IPS-15b (cell line): ENCODE data around the gene PRSS50.
"Not testable (repeated sequence)": the region's sequence is repeated elsewhere in the genome, so short reads cannot be mapped to it uniquely, and the experiment has no call there.

Source experiments
- H3K27me3 ChIP-seq: one replicate; pipeline ENCODE4 v1.6.1; 2013; ENCODE audit warnings: low read length; ENCODE audit not compliant: control insufficient read depth, insufficient read depth
- H3K36me3 ChIP-seq: one replicate; pipeline ENCODE4 v1.6.1; 2013; ENCODE audit warnings: low read length; ENCODE audit not compliant: control insufficient read depth, insufficient read depth
- H3K4me1 ChIP-seq: one replicate; pipeline ENCODE4 v1.6.1; 2013; ENCODE audit warnings: mild to moderate bottlenecking, low read length; ENCODE audit not compliant: control insufficient read depth, insufficient read depth
- H3K4me3 ChIP-seq: one replicate; pipeline ENCODE4 v1.5.1; 2013; ENCODE audit warnings: low read depth, low read length
- H3K9ac ChIP-seq: one replicate; pipeline ENCODE4 v1.6.1; 2013; ENCODE audit warnings: low read depth, mild to moderate bottlenecking, low read length
- H3K9me3 ChIP-seq: one replicate; pipeline ENCODE4 v1.6.1; 2013; ENCODE audit warnings: mild to moderate bottlenecking, low read length; ENCODE audit not compliant: control insufficient read depth, insufficient read depth

Gene PRSS50

DNA sequence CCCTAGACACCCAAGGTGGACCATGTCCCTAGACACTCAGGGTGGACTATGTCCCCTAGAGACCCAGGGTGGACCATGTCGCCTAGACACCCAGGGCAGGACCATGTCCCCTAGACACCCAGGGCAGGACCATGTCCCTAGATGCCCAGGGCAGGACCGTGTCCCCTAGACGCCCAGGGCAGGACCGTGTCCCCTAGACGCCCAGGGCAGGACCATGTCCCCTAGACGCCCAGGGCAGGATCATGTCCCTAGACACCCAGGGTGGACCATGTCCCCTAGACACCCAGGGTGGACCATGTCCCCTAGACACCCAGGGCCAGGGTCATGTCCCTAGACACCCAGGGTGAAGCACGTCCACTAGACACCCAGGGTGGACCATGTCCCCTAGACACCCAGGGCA is 13.3 kb downstream of the PRSS50 start:
- not testable (repeated sequence) for H3K9ac ChIP-seq, H3K4me3 ChIP-seq, H3K9me3 ChIP-seq, H3K36me3 ChIP-seq, H3K4me1 ChIP-seq
- H3K27me3 ChIP-seq, result peaks cover 21% of the 10 kb centered on the region

DNA sequence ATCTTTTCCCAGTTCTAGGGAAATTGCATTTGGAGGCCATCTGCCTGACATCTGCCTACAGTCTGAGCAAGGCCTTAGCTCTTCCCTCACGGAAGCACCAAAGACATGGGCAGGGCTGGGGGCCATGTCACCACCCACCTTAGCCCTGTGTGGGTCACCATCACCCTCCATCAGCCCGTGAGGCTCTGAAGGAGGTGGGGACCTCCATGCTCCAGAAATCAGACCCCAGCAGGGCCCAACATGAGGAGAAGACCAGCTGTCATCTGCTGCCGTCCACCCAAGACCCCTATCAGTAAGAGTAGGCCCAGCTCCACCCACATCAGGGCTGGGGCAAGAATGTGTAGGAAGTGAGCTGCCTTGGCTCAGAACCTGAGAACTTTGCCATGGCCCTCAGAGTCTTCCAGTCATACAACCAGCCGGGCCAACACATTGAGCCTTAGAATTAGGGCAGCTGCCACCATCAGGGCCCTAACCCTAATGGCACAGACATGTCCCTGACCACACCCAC is 14.6 kb downstream of the PRSS50 start:
- peaks cover 21% of the 10 kb centered on the region for H3K27me3 ChIP-seq
- H3K4me3 ChIP-seq, result no peak overlapping the region
- peaks cover 4% of the 10 kb centered on the region for H3K4me1 ChIP-seq
- H3K9ac ChIP-seq, result no peak overlapping the region
- H3K36me3 ChIP-seq, result no peaks in the 10 kb centered on the region
- no peaks in the 10 kb centered on the region for H3K9me3 ChIP-seq

DNA sequence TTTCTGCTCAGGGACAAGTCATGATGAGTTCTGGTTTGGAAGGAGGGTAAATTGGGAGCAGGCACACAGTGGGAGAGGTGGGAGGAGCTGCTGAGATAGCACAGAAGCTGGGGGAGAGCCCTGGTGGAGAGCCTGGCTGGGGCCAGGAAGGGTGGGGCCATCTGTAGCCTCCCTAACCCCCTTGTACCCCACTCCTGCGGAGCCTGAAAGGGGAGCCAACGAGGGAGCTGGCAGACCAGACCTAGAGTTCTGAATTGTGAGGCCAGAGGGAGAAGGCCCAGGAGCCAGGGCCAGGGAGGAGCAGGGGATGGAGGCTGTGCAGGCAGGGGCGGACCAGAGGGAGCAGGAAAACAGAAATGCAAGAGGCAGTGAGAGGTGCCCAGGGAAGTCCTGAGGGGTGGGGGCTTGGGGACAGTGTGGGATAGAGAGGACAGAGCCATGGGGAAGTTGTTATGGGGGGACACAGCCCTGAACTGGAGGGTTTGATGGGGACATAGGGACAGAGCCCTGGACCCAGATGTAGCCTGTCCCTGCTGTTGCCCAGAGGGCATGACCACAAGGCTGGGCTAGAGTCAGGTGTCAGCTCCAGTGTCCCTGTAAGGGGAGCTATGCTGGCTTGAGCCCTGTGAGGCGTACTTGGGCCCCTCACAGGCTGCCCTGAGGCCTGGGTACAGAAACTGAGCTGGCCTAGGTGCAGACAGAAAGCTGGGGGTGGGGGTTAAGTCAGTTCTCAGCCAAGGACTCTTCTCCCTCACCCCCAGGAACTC is 15.2 kb downstream of the PRSS50 start:
- H3K9ac ChIP-seq, result no peak overlapping the region
- peaks cover 21% of the 10 kb centered on the region for H3K27me3 ChIP-seq
- no peaks in the 10 kb centered on the region for H3K36me3 ChIP-seq
- peaks cover 4% of the 10 kb centered on the region for H3K4me1 ChIP-seq
- no peaks in the 10 kb centered on the region for H3K9me3 ChIP-seq
- no peak overlapping the region for H3K4me3 ChIP-seq

DNA sequence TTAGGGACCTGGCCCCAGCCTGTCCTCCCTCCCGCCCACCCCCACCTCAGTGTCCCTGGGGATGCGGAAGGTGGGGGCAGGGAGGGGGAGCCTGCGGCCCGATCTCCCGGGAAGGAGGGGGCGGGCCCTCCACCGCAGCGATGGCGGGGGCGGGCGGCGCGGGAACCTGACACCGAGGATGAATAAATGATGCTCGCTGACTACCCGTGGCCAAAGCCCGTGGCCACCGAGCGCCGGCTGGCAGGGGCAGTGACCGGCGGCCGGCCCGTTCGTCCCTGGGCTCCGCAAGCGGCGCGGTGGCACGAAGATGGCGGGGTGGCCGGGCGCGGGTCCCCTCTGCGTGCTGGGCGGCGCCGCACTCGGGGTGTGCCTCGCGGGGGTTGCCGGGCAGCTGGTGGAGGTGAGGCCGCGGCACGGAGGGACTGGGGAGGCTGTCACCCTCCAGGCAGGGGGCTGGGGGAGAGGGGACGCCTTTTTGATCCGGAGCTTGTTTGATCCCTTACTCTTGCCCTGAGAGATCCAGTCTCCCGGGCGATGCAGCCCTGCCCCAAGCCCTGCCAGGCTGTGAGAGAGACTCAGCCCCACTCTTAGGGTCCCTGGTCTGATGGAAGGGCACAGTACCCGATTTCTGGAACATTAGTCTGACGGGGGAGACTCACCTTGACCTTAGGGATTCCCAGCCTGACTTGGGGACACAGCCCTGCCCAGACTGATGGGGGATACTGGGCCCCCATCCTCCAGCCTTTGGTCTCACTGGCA is 16.3 kb downstream of the PRSS50 start, which contains the start of gene TMIE:
Gene TMIE, plus strand, starts transcription at position 212 of the 759 bp plus-strand sequence. Its CDS starts 96 bp downstream, at position 308.
- Histone ChIP-seq H3K9me3 (no peaks in the 10 kb centered on the region), H3K4me3 (no peak within 1 kb of the TSS), H3K4me1 (peaks cover 4% of the 10 kb centered on the region), H3K9ac (no peak within 1 kb of the TSS), H3K27me3 (peaks cover 21% of the 10 kb centered on the region), H3K36me3 (no peaks in the 10 kb centered on the region)

- Histone ChIP-seq H3K4me3 (no peak overlapping the region), H3K4me1 (peaks cover 4% of the 10 kb centered on the region), H3K27me3 (peaks cover 21% of the 10 kb centered on the region), H3K9ac (no peak overlapping the region), H3K9me3 (no peaks in the 10 kb centered on the region), H3K36me3 (no peaks in the 10 kb centered on the region)
Observed at GRCh38 chr3:46700772-46701171, 16.9 kb downstream of the PRSS50 start.

DNA sequence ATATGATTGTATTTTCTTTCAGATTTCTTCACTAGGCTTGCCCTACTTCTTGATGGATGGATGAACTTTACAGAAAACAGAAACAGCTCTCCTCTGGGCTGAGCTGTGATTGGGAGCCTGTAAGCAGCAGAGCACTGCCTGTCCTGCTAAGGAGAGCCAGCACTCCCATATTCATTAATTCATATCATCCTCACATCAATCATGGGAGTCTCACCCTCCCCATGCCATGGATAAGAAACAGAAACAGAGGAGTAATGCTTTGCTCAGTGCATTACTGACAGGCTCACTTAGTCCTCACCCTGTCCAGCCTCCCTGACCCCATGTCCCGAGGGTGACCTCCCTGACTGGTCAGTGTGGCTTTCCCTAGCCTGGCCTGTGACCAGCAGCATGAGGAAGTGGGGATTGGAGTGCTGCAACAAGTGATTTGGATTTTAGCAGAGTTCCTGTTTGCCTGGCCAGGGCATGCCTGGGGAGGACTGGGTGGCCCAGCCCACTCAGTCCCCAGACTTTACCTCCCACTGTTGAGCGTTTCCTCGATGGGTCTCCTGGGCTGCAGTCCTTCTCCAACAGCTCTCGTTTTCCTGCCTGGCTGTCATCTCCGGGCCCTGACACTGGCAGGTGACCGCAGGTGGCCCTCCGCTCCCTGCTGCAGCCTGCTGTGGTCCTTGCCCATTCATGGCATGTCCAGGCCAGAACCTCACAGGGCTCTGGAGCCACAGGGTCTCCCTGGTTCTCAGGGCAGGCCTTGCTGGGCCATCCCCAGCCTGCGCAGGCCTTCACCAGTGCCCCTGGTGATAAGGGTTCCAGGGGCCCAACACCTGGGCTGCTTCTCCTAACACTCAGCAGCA is 17.8 kb downstream of the PRSS50 start:
- Histone ChIP-seq H3K27me3 (peaks cover 21% of the 10 kb centered on the region), H3K36me3 (no peaks in the 10 kb centered on the region), H3K9me3 (no peaks in the 10 kb centered on the region), H3K9ac (no peak overlapping the region), H3K4me3 (no peak overlapping the region), H3K4me1 (peaks cover 4% of the 10 kb centered on the region)

DNA sequence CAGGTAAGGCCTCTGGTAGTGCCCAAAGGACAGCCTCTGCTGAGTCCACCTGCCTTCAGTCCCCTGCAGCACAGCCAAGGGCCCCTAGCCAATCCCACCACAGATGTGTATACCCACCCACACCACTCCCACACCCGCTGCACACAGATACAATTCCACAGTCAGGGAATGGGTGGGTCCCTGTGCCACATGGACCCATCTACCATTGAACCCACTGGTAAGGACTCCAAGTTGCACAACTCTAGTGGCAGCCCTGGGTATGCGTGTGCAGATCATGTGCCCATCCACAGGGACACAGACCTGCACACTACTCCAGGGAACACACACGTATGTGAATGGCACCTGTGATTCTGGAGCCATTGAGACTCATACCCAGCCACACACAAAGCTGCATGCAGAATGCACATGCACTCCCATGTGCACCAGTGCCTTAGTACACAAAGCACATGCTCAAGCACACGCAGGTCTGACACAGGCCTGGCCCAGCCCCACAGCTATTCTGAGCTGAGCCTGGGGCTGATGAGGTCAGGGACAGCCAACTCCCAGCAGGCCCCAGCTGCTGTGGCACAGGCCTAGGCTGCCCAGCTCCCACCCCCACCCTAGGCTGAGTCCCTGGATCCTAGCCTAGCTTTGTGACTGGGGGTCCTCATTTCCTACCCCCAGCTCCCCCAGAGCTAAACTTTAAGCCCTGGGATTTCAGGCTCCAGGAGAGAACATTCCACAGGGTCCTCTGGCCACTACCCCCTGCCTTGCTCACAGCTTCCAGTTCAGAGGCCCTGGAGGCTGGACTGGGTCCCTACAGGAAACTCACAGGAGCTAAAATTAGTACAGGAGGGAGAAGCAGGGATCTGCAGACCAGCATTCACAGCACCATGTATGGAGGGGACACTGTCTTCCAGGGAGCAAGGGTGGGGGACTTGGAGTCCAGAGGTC is 21.4 kb downstream of the PRSS50 start:
- no peak overlapping the region for H3K4me3 ChIP-seq
- H3K36me3 ChIP-seq, result no peaks in the 10 kb centered on the region
- H3K9me3 ChIP-seq, result no peaks in the 10 kb centered on the region
- H3K4me1 ChIP-seq, result peaks cover 4% of the 10 kb centered on the region
- H3K9ac ChIP-seq, result no peak overlapping the region
- H3K27me3 ChIP-seq, result peaks cover 28% of the 10 kb centered on the region

DNA sequence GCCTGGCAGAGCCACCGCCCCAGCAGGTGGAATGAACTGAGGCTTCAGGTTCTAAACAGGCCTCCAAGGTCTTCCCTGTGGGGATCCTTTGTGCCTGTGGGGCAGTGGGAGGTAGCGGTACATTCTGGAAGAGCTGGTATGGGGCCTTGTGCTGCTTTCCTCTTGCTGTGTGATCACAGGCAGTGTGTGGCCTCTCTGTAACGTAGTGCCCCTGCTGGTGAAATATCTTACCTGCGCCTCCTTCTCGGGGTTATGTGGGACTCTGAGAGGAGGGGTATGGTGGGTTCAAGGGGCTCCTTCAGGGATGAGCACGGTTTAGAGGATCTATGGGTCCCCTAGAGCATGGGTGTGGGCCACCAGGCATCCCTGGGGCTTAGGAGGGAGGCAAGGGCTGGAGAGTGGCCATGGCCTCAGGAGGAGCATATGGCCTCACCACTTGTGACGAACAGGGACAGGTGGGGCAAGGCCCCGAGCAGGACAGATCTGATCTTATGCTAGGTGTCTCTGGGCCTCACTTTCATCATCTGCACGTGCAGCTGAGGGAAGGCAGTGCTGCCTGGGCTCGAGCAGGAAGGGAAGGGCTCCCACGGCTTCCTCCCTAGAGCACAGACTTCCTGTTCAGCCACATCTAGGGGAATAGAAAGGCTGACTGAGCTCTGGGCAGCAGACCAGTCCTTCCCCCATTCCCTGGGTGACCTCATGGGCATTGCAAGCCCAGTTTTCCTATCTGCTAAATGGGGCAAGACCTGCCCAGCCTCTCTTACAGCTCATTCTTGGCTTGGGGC is 22.3 kb downstream of the PRSS50 start:
- no peak overlapping the region for H3K9ac ChIP-seq
- H3K36me3 ChIP-seq, result no peaks in the 10 kb centered on the region
- H3K4me3 ChIP-seq, result no peak overlapping the region
- peaks cover 24% of the 10 kb centered on the region for H3K27me3 ChIP-seq
- peaks cover 4% of the 10 kb centered on the region for H3K4me1 ChIP-seq
- H3K9me3 ChIP-seq, result no peaks in the 10 kb centered on the region

DNA sequence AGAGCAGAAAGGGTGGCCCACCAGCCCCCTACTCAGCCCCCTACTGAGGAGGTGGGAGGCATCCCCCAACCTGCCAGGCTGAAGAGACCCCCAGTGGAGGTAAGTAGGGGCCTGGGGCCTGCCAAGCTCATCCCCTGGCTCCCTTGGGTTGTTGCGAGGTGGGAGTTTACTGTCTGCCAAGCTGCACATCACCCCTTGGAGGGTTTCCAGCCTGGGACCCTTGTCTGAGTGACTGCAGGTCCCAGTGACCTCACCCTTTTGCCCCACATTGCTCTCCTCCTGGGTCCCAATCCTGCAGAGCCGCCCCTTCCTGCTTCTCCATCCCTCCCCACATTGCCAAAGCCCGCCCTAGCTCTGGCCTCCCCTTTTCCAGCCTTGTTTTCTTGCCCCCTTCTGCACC is 23.1 kb downstream of the PRSS50 start:
- Histone ChIP-seq H3K36me3 (no peaks in the 10 kb centered on the region), H3K4me3 (no peak overlapping the region), H3K9me3 (no peaks in the 10 kb centered on the region), H3K27me3 (peaks cover 20% of the 10 kb centered on the region), H3K9ac (no peak overlapping the region), H3K4me1 (peaks cover 4% of the 10 kb centered on the region)

DNA sequence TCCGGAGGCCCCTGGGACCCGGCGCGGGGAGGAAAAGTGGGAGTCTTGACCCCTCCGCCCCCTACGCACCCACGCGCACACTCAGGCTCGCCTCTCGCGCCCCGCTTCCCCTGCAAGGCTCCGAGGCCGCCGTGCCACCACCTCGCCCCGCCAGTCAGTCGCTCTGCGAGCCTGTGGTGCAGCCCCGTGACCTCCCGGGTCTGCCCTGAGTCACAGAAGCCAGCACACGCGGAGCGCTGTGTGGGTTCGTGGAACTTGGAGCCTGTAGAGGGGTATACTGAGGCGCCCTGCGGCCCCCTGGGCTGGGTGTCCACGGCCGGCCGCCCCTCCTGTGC is 23.8 kb downstream of the PRSS50 start:
- Histone ChIP-seq H3K36me3 (no peaks in the 10 kb centered on the region), H3K9ac (no peak overlapping the region), H3K27me3 (peaks cover 20% of the 10 kb centered on the region), H3K4me3 (no peak overlapping the region), H3K9me3 (no peaks in the 10 kb centered on the region), H3K4me1 (peaks cover 4% of the 10 kb centered on the region)
